ENCODE measurements around the gene CDC42.

CDC42 gene

GRCh38 chr1:22093513-22093912 lies 41.0 kb downstream of the CDC42 start:
- no peak for DNase-seq (ENCODE audit: low read depth in 2 of 2)
- H3K4me3 ChIP-seq (replicated peaks in 1 of 2; ENCODE audit: low read depth in 2 of 2, low read length in 2 of 2): no peak overlapping the region
- TF ChIP-seq CTCF (IDR thresholded peaks at IDR 0.05; ENCODE audit: low read depth, low read length): no peak

- no peak for TF ChIP-seq CTCF (IDR thresholded peaks at IDR 0.05; ENCODE audit: low read depth, low read length)
- DNase-seq (ENCODE audit: low read depth in 2 of 2): peak in 1 of 2 donors; percentile 23
- no peak overlapping the region for H3K4me3 ChIP-seq (replicated peaks in 1 of 2; ENCODE audit: low read depth in 2 of 2, low read length in 2 of 2)
These were observed 43.5 kb downstream of the CDC42 start for GRCh38 chr1:22096036-22096435.

- DNase-seq (ENCODE audit: low read depth in 2 of 2): no peak
- H3K4me3 ChIP-seq (replicated peaks in 1 of 2; ENCODE audit: low read depth in 2 of 2, low read length in 2 of 2): no peak overlapping the region
- no peak for TF ChIP-seq CTCF (IDR thresholded peaks at IDR 0.05; ENCODE audit: low read depth, low read length)
These were observed 44.0 kb downstream of the CDC42 start for GRCh38 chr1:22096463-22096862.

- no peak for TF ChIP-seq CTCF (IDR thresholded peaks at IDR 0.05; ENCODE audit: low read depth, low read length)
- H3K4me3 ChIP-seq (replicated peaks in 1 of 2; ENCODE audit: low read depth in 2 of 2, low read length in 2 of 2): no peak overlapping the region
- no peak for DNase-seq (ENCODE audit: low read depth in 2 of 2)
These were observed 46.2 kb downstream of the CDC42 start for GRCh38 chr1:22098752-22099151.

GRCh38 chr1:22100168-22100567 lies 47.7 kb downstream of the CDC42 start:
- TF ChIP-seq CTCF (IDR thresholded peaks at IDR 0.05; ENCODE audit: low read depth, low read length): no peak
- DNase-seq (ENCODE audit: low read depth in 2 of 2): no peak
- no peak overlapping the region for H3K4me3 ChIP-seq (replicated peaks in 1 of 2; ENCODE audit: low read depth in 2 of 2, low read length in 2 of 2)

GRCh38 chr1:22101199-22101598 lies 48.7 kb downstream of the CDC42 start:
- no peak overlapping the region for H3K4me3 ChIP-seq (replicated peaks in 1 of 2; ENCODE audit: low read depth in 2 of 2, low read length in 2 of 2)
- TF ChIP-seq CTCF (IDR thresholded peaks at IDR 0.05; ENCODE audit: low read depth, low read length): no peak
- no peak for DNase-seq (ENCODE audit: low read depth in 2 of 2)

- no peak overlapping the region for H3K4me3 ChIP-seq (replicated peaks in 1 of 2; ENCODE audit: low read depth in 2 of 2, low read length in 2 of 2)
- DNase-seq (ENCODE audit: low read depth in 2 of 2): no peak
- no peak for TF ChIP-seq CTCF (IDR thresholded peaks at IDR 0.05; ENCODE audit: low read depth, low read length)
These were observed 49.5 kb downstream of the CDC42 start for GRCh38 chr1:22101995-22102394.
